GM19239 (cell line): ENCODE results near the gene ADM2.
"Not testable (repeated sequence)": the region's sequence is repeated elsewhere in the genome, so short reads cannot be mapped to it uniquely, and the experiment has no call there.

Experiments
- DNase-seq: peaks from one replicate; pipeline ENCODE4 v3.0.0; 2011; ENCODE audit warnings: low spot score; ENCODE audit not compliant: insufficient read length
- FAIRE-seq: peaks from 2 replicates; lab custom pipeline; 2011; peaks lifted over from hg19 to GRCh38; lab: Jason Lieb, UNC

Gene ADM2

GRCh38 chr22:50532824-50533796, 51.8 kb downstream of the ADM2 start:
- no peak for DNase-seq
- FAIRE-seq, result peak; percentile 78

GRCh38 chr22:50533856-50534711, 52.7 kb downstream of the ADM2 start:
- peak; percentile 93 for FAIRE-seq
- not testable (repeated sequence) for DNase-seq

GRCh38 chr22:50535113-50535512, 53.8 kb downstream of the ADM2 start:
- no peak for DNase-seq
- FAIRE-seq, result peak; percentile 39
